ENCODE data around the gene OAS3.

- TF ChIP-seq CTCF (tag by site-specific recombination; IDR thresholded peaks at IDR 0.05) = no peak
- no peak for TF ChIP-seq TRIM28 (IDR thresholded peaks at IDR 0.05; ENCODE audit: borderline replicate concordance, low read length)
- TF ChIP-seq TCF7L2 (IDR thresholded peaks at IDR 0.05; ENCODE audit: borderline replicate concordance, low read depth, low read length) = no peak
- no peak for TF ChIP-seq ZFP3 (tag by site-specific recombination; IDR thresholded peaks at IDR 0.05; ENCODE audit: low read depth)
- TF ChIP-seq ZFP37 (tag by site-specific recombination; IDR thresholded peaks at IDR 0.05) = no peak
- TF ChIP-seq ZNF707 (tag by site-specific recombination; IDR thresholded peaks at IDR 0.05) = no peak
- TF ChIP-seq OVOL3 (tag by site-specific recombination; IDR thresholded peaks at IDR 0.05) = no peak
Observed at GRCh38 chr12:112974904-112975303, 36.6 kb downstream of the OAS3 start.
